GM10248 (cell line): ENCODE measurements around the gene ZPR1.

ENCODE experiments used
- CTCF ChIA-PET: fragments of 300-600 bp; sonication (Branson Sonifier 250); formaldehyde crosslinking; extraction: SDS; loops from one replicate; lab custom pipeline; 2021; ENCODE audit warnings: antibody characterized with exemption; lab: Yijun Ruan, JAX
- POLR2A ChIA-PET: fragments of 350-650 bp; sonication (Branson Sonifier 250); formaldehyde crosslinking; extraction: SDS; loops from one replicate; lab custom pipeline; 2020; ENCODE audit warnings: antibody characterized with exemption; lab: Yijun Ruan, JAX
- DNase-seq: peaks from one replicate; pipeline ENCODE4 v3.0.0; 2012; ENCODE audit errors: extremely low spot score
- CTCF ChIP-seq: IDR thresholded peaks from 2 replicates; pipeline ENCODE4 v1.5.1; 2012; ENCODE audit warnings: mild to moderate bottlenecking, low read depth; ENCODE audit errors: extremely low read depth, missing control alignments, control extremely low read depth

ZPR1 gene

GRCh38 chr11:116829525-116830183 lies 41.8 kb upstream of the ZPR1 start, which contains the start of gene APOC3:
APOC3 (plus strand) TSS chr11:116829907; CDS start chr11:116830583, 676 bp downstream.
- no peak for DNase-seq
- ChIA-PET POLR2A (no interaction called here), CTCF (interaction anchor here (1.0 kb wide), 2 partner anchors 9 to 277 kb away, joined by 3 to 4 read pairs; no protein-coding TSS in a partner anchor)
- no peak for TF ChIP-seq CTCF

- no peak for DNase-seq
- TF ChIP-seq CTCF = no peak
- ChIA-PET POLR2A (no interaction called here), CTCF (interaction anchor here (1.0 kb wide), 2 partner anchors 8 to 38 kb away, joined by 3 read pairs; partner anchors contain the start of gene APOA5)
Measured at GRCh38 chr11:116828632-116829524, 41.1 kb upstream of the ZPR1 start.

GRCh38 chr11:116827461-116827860 lies 39.6 kb upstream of the ZPR1 start:
- ChIA-PET CTCF (interaction anchor here (1.0 kb wide), 1 partner anchor 36 kb away, joined by 3 read pairs; the partner anchor contains the start of gene APOA5), POLR2A (no interaction called here)
- no peak for DNase-seq
- TF ChIP-seq CTCF = no peak

- ChIA-PET CTCF (interaction anchor here (1.0 kb wide), 2 partner anchors 10 to 14 kb away, joined by 3 to 4 read pairs; no protein-coding TSS in a partner anchor), POLR2A (no interaction called here)
- DNase-seq = no peak
- no peak for TF ChIP-seq CTCF
Measured at GRCh38 chr11:116826751-116827431, 39.1 kb upstream of the ZPR1 start.

- CTCF ChIA-PET = interaction anchor here (0.8 to 1.5 kb wide), 4 partner anchors 10 to 35 kb away, joined by 3 to 5 read pairs (median 4); partner anchors contain the start of gene APOA5
Measured at GRCh38 chr11:116825854-116826750, 38.3 kb upstream of the ZPR1 start.

More at GRCh38 chr11:116825854-116826750, 38.3 kb upstream of the ZPR1 start:
- POLR2A ChIA-PET = no interaction called here
- no peak for TF ChIP-seq CTCF
- no peak for DNase-seq
